HG03139 (cell line): ENCODE results near the gene TMEM272.

Source experiments
- ATAC-seq: cut with Tn5 transposase; IDR thresholded peaks from one replicate; pipeline ENCODE4 v1.9.1; 2021; ENCODE audit not compliant: unreplicated experiment

Gene TMEM272

GRCh38 chr13:51763486-51763885 lies 81.5 kb downstream of the TMEM272 start:
- no peak for ATAC-seq
